Gastroesophageal sphincter (tissue), 4 donors: ENCODE results near the gene NKAIN4. TPM values are rescaled to one million over a fixed set of nuclear protein-coding genes. Genes with fewer than 3 reads are reported as not detected.

Experiments used
- ATAC-seq: fragments of 150-250 bp; one replicate; pipeline ENCODE4 v1.9.1; 2016; ENCODE audit warnings: mild to moderate bottlenecking, moderate library complexity
- H3K27ac ChIP-seq, 4 donors: fragments of 200-600 bp; sonication (generic) in 3 of 4; 1 replicate in 3 of 4; 2 replicates in 1 of 4; pipeline ENCODE4 v1.5.1; 2016 to 2019
- H3K27me3 ChIP-seq: fragments of 200-600 bp; sonication (generic); one replicate; pipeline ENCODE4 v1.5.1; 2019
- H3K36me3 ChIP-seq, 2 donors: fragments of 200-600 bp; sonication (generic); one replicate each; pipeline ENCODE4 v1.5.1; 2019; ENCODE audit warnings: control low read depth in 1 of 2
- H3K4me1 ChIP-seq, 3 donors: fragments of 200-600 bp; sonication (generic); 1 replicate in 2 of 3; 2 replicates in 1 of 3; pipeline ENCODE4 v1.5.1; 2016 to 2019; ENCODE audit warnings: control low read depth in 2 of 3
- H3K4me3 ChIP-seq, 2 donors: fragments of 200-600 bp; sonication (generic); one replicate each; pipeline ENCODE4 v1.5.1; 2019; ENCODE audit warnings: mild to moderate bottlenecking in 1 of 2, moderate library complexity in 1 of 2
- H3K9me3 ChIP-seq, 3 donors: fragments of 200-600 bp; sonication (generic); one replicate each; pipeline ENCODE4 v1.5.1; 2017 to 2019; ENCODE audit warnings: control low read depth in 2 of 3
- CTCF ChIP-seq, 4 experiments: fragments of 200-600 bp in 2 of 4; fragments of 450-650 bp in 2 of 4; sonication (generic) in 1 of 4; IDR thresholded peaks; one replicate each; pipeline ENCODE4 v1.5.1; 2017 to 2019; ENCODE audit warnings: antibody characterized with exemption in 4 of 4, mild to moderate bottlenecking in 2 of 4, moderate library complexity in 2 of 4
- EP300 ChIP-seq: sonication (generic); formaldehyde crosslinking; IDR thresholded peaks from one replicate; pipeline ENCODE4 v1.6.1; 2017; ENCODE audit warnings: antibody characterized with exemption, mild to moderate bottlenecking
- POLR2A ChIP-seq, 2 donors: fragments of 450-650 bp; IDR thresholded peaks; one replicate each; pipeline ENCODE4 v1.6.1; 2017; ENCODE audit warnings: antibody characterized with exemption in 2 of 2, mild to moderate bottlenecking in 2 of 2, moderate library complexity in 1 of 2
- POLR2AphosphoS5 ChIP-seq: sonication (generic); formaldehyde crosslinking; IDR thresholded peaks from one replicate; pipeline ENCODE4 v1.6.1; 2017; ENCODE audit warnings: antibody characterized with exemption
- WGBS, 2 donors: methylation state at CpG; one replicate each; pipeline ENCODE4 v1.1.5; 2018; ENCODE audit warnings: low coverage in 1 of 2; 5-methylcytosine and 5-hydroxymethylcytosine counted together
- total RNA-seq, 4 donors: library from RNA; depleted of rRNA; stranded (reverse); fragments of >200 nt; gene quantifications; one replicate each; pipeline ENCODE4 v1.1.0, GENCODE V29; 2016

The NKAIN4 gene
- total RNA-seq, 4 donors from 2014 or later: 2.3 TPM; not detected in 3

- H3K4me3 ChIP-seq: no peak overlapping the region
- no peak for ATAC-seq
- peaks cover 0 to 7% (median 0%) of the 10 kb centered on the region in 3 donors for H3K4me1 ChIP-seq
- TF ChIP-seq CTCF (IDR thresholded peaks at IDR 0.05) (no peak), EP300 (no peak), POLR2AphosphoS5 (no peak), POLR2A (IDR thresholded peaks at IDR 0.05) (no peak)
- H3K36me3 ChIP-seq: peaks cover 0 to 100% of the 10 kb centered on the region in 2 donors
- 89% methylated on average over 6 of the region's 6 CpGs; no CpG with 5 or more reads in 1 of the 2 donors for WGBS, 2 donors
- H3K27me3 ChIP-seq: no peaks in the 10 kb centered on the region
- H3K27ac ChIP-seq: no peak overlapping the region
- H3K9me3 ChIP-seq: no peaks in the 10 kb centered on the region
These were observed 26.1 kb upstream of the NKAIN4 start for GRCh38 chr20:63280371-63280770.

GRCh38 chr20:63279931-63280330, 25.7 kb upstream of the NKAIN4 start:
- Histone ChIP-seq H3K4me3 (no peak overlapping the region), H3K36me3 (peaks cover 0 to 96% of the 10 kb centered on the region in 2 donors), H3K27me3 (no peaks in the 10 kb centered on the region), H3K4me1 (peaks cover 0 to 11% (median under 1%) of the 10 kb centered on the region in 3 donors), H3K9me3 (no peaks in the 10 kb centered on the region), H3K27ac (no peak overlapping the region)
- no peak for TF ChIP-seq POLR2AphosphoS5
- no peak for TF ChIP-seq EP300
- no peak for TF ChIP-seq CTCF (IDR thresholded peaks at IDR 0.05)
- no peak for TF ChIP-seq POLR2A (IDR thresholded peaks at IDR 0.05)
- no peak for ATAC-seq
- 86 to 94% methylated on average over 12 to 15 of the region's 15 CpGs for WGBS, 2 donors

- no peak overlapping the region for H3K4me3 ChIP-seq
- peaks cover 0 to 24% (median 12%) of the 10 kb centered on the region in 3 donors for H3K4me1 ChIP-seq
- H3K27ac ChIP-seq: no peak overlapping the region
- no peaks in the 10 kb centered on the region for H3K27me3 ChIP-seq
- no peak for TF ChIP-seq POLR2A (IDR thresholded peaks at IDR 0.05)
- no peak for TF ChIP-seq EP300
- TF ChIP-seq POLR2AphosphoS5: no peak
- no peak for TF ChIP-seq CTCF (IDR thresholded peaks at IDR 0.05)
- no peak for ATAC-seq
- WGBS, 2 donors: 50 to 100% methylated on average over 1 to 4 of the region's 17 CpGs
- no peaks in the 10 kb centered on the region for H3K9me3 ChIP-seq
- peaks cover 0 to 83% of the 10 kb centered on the region in 2 donors for H3K36me3 ChIP-seq
These were observed 24.4 kb upstream of the NKAIN4 start for GRCh38 chr20:63278661-63279060.

GRCh38 chr20:63277466-63278272, 23.4 kb upstream of the NKAIN4 start:
- no peaks in the 10 kb centered on the region for H3K27me3 ChIP-seq
- H3K9me3 ChIP-seq: no peaks in the 10 kb centered on the region
- peaks cover 0 to 73% of the 10 kb centered on the region in 2 donors for H3K36me3 ChIP-seq
- TF ChIP-seq POLR2AphosphoS5 (no peak), POLR2A (IDR thresholded peaks at IDR 0.05) (no peak), CTCF (IDR thresholded peaks at IDR 0.05) (no peak), EP300 (no peak)
- no peak overlapping the region for H3K4me3 ChIP-seq
- peaks cover 0 to 31% (median 14%) of the 10 kb centered on the region in 3 donors for H3K4me1 ChIP-seq
- no peak for ATAC-seq
- WGBS, 2 donors: 83 to 86% methylated on average over 13 of the region's 30 CpGs
- no peak overlapping the region for H3K27ac ChIP-seq

GRCh38 chr20:63276956-63277355, 22.7 kb upstream of the NKAIN4 start:
- Histone ChIP-seq H3K4me1 (peaks cover 0 to 34% (median 16%) of the 10 kb centered on the region in 3 donors), H3K9me3 (no peaks in the 10 kb centered on the region), H3K4me3 (no peak overlapping the region), H3K36me3 (peaks cover 0 to 66% of the 10 kb centered on the region in 2 donors), H3K27me3 (no peaks in the 10 kb centered on the region), H3K27ac (no peak overlapping the region)
- ATAC-seq: no peak
- 84% methylated on average over 7 of the region's 20 CpGs; no CpG with 5 or more reads in 1 of the 2 donors for WGBS, 2 donors
- TF ChIP-seq CTCF (IDR thresholded peaks at IDR 0.05): no peak
- TF ChIP-seq EP300: no peak
- TF ChIP-seq POLR2A (IDR thresholded peaks at IDR 0.05): no peak
- no peak for TF ChIP-seq POLR2AphosphoS5
